ENCODE results near the gene NPAS2. TPM values are rescaled to one million over a fixed set of nuclear protein-coding genes. Genes with fewer than 3 reads are reported as not detected.

The NPAS2 gene, protein sequence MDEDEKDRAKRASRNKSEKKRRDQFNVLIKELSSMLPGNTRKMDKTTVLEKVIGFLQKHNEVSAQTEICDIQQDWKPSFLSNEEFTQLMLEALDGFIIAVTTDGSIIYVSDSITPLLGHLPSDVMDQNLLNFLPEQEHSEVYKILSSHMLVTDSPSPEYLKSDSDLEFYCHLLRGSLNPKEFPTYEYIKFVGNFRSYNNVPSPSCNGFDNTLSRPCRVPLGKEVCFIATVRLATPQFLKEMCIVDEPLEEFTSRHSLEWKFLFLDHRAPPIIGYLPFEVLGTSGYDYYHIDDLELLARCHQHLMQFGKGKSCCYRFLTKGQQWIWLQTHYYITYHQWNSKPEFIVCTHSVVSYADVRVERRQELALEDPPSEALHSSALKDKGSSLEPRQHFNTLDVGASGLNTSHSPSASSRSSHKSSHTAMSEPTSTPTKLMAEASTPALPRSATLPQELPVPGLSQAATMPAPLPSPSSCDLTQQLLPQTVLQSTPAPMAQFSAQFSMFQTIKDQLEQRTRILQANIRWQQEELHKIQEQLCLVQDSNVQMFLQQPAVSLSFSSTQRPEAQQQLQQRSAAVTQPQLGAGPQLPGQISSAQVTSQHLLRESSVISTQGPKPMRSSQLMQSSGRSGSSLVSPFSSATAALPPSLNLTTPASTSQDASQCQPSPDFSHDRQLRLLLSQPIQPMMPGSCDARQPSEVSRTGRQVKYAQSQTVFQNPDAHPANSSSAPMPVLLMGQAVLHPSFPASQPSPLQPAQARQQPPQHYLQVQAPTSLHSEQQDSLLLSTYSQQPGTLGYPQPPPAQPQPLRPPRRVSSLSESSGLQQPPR
- 12.7 and 19.4 TPM in 2 replicates for total RNA-seq

DNA sequence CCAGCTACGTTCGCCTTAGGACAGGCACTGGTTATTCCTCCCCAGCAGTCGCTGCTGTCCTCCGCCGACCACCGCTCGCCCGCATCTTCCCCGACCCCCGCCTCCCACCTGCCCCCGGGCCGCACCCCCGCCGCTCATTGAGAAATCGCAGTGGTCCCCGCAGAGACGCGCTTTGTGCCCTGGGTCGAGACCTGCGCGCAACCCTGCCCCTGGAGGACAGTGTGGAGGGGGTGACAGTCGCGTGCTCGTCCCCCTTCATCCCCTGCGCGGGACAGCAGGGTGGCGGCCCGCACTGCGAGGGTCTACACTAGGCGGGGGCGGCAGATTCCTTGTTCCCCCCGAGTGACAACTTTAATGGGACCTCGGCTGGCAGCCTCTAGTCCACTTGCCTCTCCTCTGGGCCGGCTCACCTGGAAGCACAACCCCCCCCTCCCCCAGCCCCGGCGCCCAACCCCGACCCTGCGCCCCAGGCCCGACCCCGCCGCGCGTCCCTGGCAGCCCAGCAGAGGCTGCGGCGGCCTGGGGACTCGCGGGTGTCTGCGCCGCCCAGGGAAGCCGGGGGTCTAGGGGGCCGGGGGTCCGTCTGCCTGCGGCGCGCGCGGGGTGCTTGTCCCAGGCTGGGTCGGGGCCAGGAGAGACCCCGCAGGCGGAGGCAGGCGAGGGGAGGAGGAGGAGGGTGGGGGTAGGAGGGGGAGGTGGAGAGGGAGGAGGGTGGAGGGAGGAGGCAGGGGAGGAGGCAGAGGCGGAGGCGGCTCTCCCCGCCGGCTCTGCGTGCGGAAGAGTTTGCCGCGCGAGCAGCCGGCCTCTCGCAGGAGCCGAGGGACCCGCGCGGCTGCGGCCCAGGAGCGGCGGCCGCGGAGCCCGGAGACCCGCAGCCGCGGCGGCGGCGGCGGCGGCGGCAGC lies at the start of gene NPAS2:
Gene NPAS2, plus strand, starts transcription at position 770 of the 903 bp plus-strand sequence. CDS start 84,616 bp downstream, outside the sequence.

DNA sequence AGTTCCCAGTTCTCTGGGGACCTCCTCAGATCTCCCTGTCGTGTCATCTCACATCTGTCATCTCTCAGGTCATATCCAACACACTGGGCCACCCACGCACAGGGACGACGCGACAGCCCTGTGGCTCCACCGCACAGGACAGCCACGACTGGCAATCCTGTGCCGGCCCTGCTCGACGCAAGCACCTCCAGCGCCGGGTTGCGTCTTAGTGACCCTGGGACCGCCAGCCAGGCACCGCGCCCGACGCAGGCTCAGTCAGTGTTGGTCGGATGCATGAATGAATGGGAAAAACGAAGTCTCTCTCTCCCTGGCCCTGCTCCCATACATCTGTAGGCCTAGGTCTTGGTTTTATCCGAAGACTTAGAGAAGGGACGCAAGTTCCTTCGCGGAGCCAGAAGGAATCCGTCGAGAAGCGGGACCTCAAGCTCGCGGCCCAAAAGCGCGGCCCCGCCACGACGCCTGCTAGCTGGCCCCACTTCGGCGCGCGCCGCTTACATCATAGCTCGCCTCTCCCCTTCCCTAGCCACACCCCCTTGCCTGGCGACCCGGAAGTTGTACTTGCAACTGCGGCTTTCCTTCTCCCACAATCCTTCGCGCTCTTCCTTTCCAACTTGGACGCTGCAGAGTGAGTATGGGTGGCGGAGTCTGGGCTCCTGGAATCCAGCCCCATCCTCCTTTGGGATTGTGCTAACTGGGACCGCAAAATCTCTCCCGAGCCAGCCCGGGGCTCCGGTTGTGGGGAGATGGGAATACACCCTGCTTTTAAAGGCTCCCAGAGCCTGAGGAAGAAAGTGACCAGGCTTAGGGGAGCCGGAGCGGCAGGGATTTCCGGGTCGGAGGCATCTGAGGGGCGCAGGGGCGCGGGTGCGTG lies 182.0 kb downstream of the NPAS2 start, which contains the start of gene RPL31:
Gene RPL31, plus strand, starts transcription at position 599 of the 871 bp plus-strand sequence. CDS start 413 bp downstream, outside the sequence.

Other genes starting within 250 kb of the NPAS2 start
- gene RPL31, start 182.2 kb downstream of the NPAS2 start, total RNA-seq: 1,179 and 1,375 TPM in 2 replicates

All from cardiac ventricle fibroblast (primary cell).